SK-N-SH (cell line): ENCODE measurements around the gene AIF1L. TPM values are rescaled to one million over a fixed set of nuclear protein-coding genes. Genes with fewer than 3 reads are reported as not detected.

Source experiments
- CTCF ChIA-PET: fragments of 300-600, 350-600 bp; formaldehyde crosslinking; extraction: SDS; loops from one replicate; lab custom pipeline; 2021; lab: Yijun Ruan, JAX
- POLR2A ChIA-PET: fragments of 350-600 bp; sonication (Branson Sonifier 250); formaldehyde crosslinking; extraction: SDS; loops from one replicate; lab custom pipeline; 2020; ENCODE audit warnings: antibody characterized with exemption, inconsistent platforms; lab: Yijun Ruan, JAX
- DNase-seq: peaks from one replicate; pipeline ENCODE4 v3.0.0; 2012
- H2AFZ ChIP-seq: fragments of 200-600 bp; sonication (generic); 2 replicates; pipeline ENCODE4 v1.8.1; 2016; ENCODE audit warnings: antibody characterized with exemption, mild to moderate bottlenecking, low read depth
- H3F3A ChIP-seq: fragments of 200-600 bp; sonication (generic); replicated peaks from 2 replicates; pipeline ENCODE3; 2016; ENCODE audit warnings: antibody characterized with exemption, mild to moderate bottlenecking; ENCODE audit not compliant: insufficient read depth
- H3K27ac ChIP-seq, 2 experiments: fragments of 200-500 bp in 1 of 2; fragments of 200-600 bp in 1 of 2; sonication (Bioruptor generic) in 1 of 2; sonication (generic), shearing (Covaris generic) in 1 of 2; 2 replicates each; pipeline versions ENCODE4 v1.5.1 to v1.6.1; 2014 to 2016; ENCODE audit warnings: low read depth in 2 of 2, inconsistent platforms in 1 of 2, low read length in 1 of 2, mild to moderate bottlenecking in 1 of 2, mixed read lengths in 1 of 2
- H3K27me3 ChIP-seq: fragments of 200-600 bp; sonication (generic), shearing (Covaris generic); 2 replicates; pipeline ENCODE4 v1.6.1; 2016; ENCODE audit warnings: mixed run types; ENCODE audit not compliant: insufficient read depth
- H3K36me3 ChIP-seq, 2 experiments: fragments of 200-500 bp in 1 of 2; fragments of 200-600 bp in 1 of 2; sonication (Bioruptor generic) in 1 of 2; sonication (generic) in 1 of 2; replicated peaks in 1 of 2; 2 replicates each; pipeline versions ENCODE3 to v1.5.1; 2014 to 2016; ENCODE audit warnings: low read length in 1 of 2, mild to moderate bottlenecking in 1 of 2; ENCODE audit not compliant: insufficient read depth in 2 of 2, control insufficient read depth in 1 of 2
- H3K4me1 ChIP-seq, 2 experiments: fragments of 200-500 bp in 1 of 2; fragments of 200-600 bp in 1 of 2; sonication (Bioruptor generic) in 1 of 2; sonication (generic), shearing (Covaris generic) in 1 of 2; 2 replicates each; pipeline versions ENCODE4 v1.5.1 to v1.6.1; 2014 to 2016; ENCODE audit warnings: low read depth in 1 of 2, low read length in 1 of 2, mixed run types in 1 of 2; ENCODE audit not compliant: insufficient read depth in 2 of 2, control insufficient read depth in 1 of 2
- H3K4me2 ChIP-seq: fragments of 200-600 bp; sonication (generic), shearing (Covaris generic); 2 replicates; pipeline ENCODE4 v1.6.1; 2017; ENCODE audit warnings: mixed run types
- H3K4me3 ChIP-seq, 2 experiments: fragments of 200-500 bp in 1 of 2; fragments of 200-600 bp in 1 of 2; sonication (Bioruptor generic) in 1 of 2; sonication (generic), shearing (Covaris generic) in 1 of 2; 2 replicates each; pipeline versions ENCODE4 v1.5.1 to v1.8.1; 2014 to 2016; ENCODE audit warnings: low read depth in 2 of 2, inconsistent platforms in 1 of 2, low read length in 1 of 2, mild to moderate bottlenecking in 1 of 2, mixed read lengths in 1 of 2, moderate library complexity in 1 of 2
- H3K79me2 ChIP-seq: fragments of 200-600 bp; sonication (generic); 2 replicates; pipeline ENCODE4 v1.8.1; 2017; ENCODE audit warnings: mild to moderate bottlenecking; ENCODE audit not compliant: insufficient read depth
- H3K9ac ChIP-seq: fragments of 200-600 bp; sonication (generic); 2 replicates; pipeline ENCODE4 v1.6.1; 2017; ENCODE audit warnings: mixed run types
- H3K9me2 ChIP-seq: fragments of 200-600 bp; sonication (generic); 2 replicates; pipeline ENCODE4 v1.6.1; 2017; ENCODE audit warnings: mixed run types
- H3K9me3 ChIP-seq: fragments of 200-600 bp; sonication (generic); 2 replicates; pipeline ENCODE4 v1.6.1; 2017; ENCODE audit warnings: mixed run types, mild to moderate bottlenecking, moderate library complexity
- H4K20me1 ChIP-seq: fragments of 200-600 bp; sonication (generic); 2 replicates; pipeline ENCODE4 v1.6.1; 2017; ENCODE audit warnings: mild to moderate bottlenecking, mixed run types; ENCODE audit not compliant: insufficient read depth
- CHD2 ChIP-seq: fragments of 150-350 bp; IDR thresholded peaks from 2 replicates; pipeline ENCODE4 v1.6.1; 2018; ENCODE audit warnings: low read length; ENCODE audit not compliant: partially characterized antibody
- CTCF ChIP-seq: fragments of 200-600 bp; sonication (generic); IDR thresholded peaks from 2 replicates; pipeline ENCODE4 v1.6.1; 2017; ENCODE audit warnings: antibody characterized with exemption, mild to moderate bottlenecking, moderate library complexity
- EP300 ChIP-seq, 2 experiments: IDR thresholded peaks; 2 replicates each; pipeline versions ENCODE4 v1.4.0 to v1.6.1; 2012; ENCODE audit warnings: borderline replicate concordance in 1 of 2, low read depth in 1 of 2, low read length in 1 of 2
- FOSL2 ChIP-seq: IDR thresholded peaks from 2 replicates; pipeline ENCODE4 v1.4.0; 2012; ENCODE audit warnings: low read depth, mild to moderate bottlenecking, moderate library complexity, borderline replicate concordance
- FOXJ3 ChIP-seq: sonication (generic); formaldehyde crosslinking; IDR thresholded peaks from 2 replicates; pipeline ENCODE4 v1.5.1; 2020; ENCODE audit warnings: mild to moderate bottlenecking, missing genetic modification reagents
- FOXM1 ChIP-seq: IDR thresholded peaks from 2 replicates; pipeline ENCODE4 v1.4.0; 2012; ENCODE audit warnings: low read depth, mild to moderate bottlenecking
- GABPA ChIP-seq: IDR thresholded peaks from 2 replicates; pipeline ENCODE4 v1.4.0; 2012; ENCODE audit warnings: low read depth, mild to moderate bottlenecking
- IRF3 ChIP-seq: fragments of 150-350 bp; IDR thresholded peaks from 2 replicates; pipeline ENCODE4 v1.6.1; 2016; ENCODE audit warnings: mild to moderate bottlenecking, low read depth, low read length
- JUND ChIP-seq: IDR thresholded peaks from 2 replicates; pipeline ENCODE4 v1.4.0; 2012
- MAX ChIP-seq: IDR thresholded peaks from 2 replicates; pipeline ENCODE4 v1.4.0; 2012; ENCODE audit warnings: low read depth
- NFIC ChIP-seq: IDR thresholded peaks from 2 replicates; pipeline ENCODE4 v1.4.0; 2012; ENCODE audit warnings: borderline replicate concordance
- PBX3 ChIP-seq: IDR thresholded peaks from 2 replicates; pipeline ENCODE4; 2012
- RCOR1 ChIP-seq: fragments of 150-350 bp; IDR thresholded peaks from 2 replicates; pipeline ENCODE4 v1.6.1; 2017; ENCODE audit warnings: antibody characterized with exemption, low read length
- RFX5 ChIP-seq: IDR thresholded peaks from 2 replicates; pipeline ENCODE4 v1.6.1; 2012; ENCODE audit warnings: mild to moderate bottlenecking, improper control_type of control experiment, low read length
- RXRA ChIP-seq: IDR thresholded peaks from 2 replicates; pipeline ENCODE4 v1.4.0; 2012; ENCODE audit warnings: low read depth, mild to moderate bottlenecking, borderline replicate concordance
- TAF1 ChIP-seq: IDR thresholded peaks from 2 replicates; pipeline ENCODE4 v1.6.1; 2012; ENCODE audit warnings: low read depth, mild to moderate bottlenecking, low read length, moderate library complexity, borderline replicate concordance
- TEAD4 ChIP-seq: IDR thresholded peaks from 2 replicates; pipeline ENCODE4 v1.4.0; 2012; ENCODE audit warnings: mild to moderate bottlenecking, borderline replicate concordance; ENCODE audit not compliant: insufficient read depth
- USF1 ChIP-seq: IDR thresholded peaks from 2 replicates; pipeline ENCODE4 v1.4.0; 2012; ENCODE audit warnings: low read depth, borderline replicate concordance
- USF2 ChIP-seq: fragments of 150-350 bp; IDR thresholded peaks from 2 replicates; pipeline ENCODE4 v1.6.1; 2017; ENCODE audit warnings: antibody characterized with exemption, low read length, low read depth, borderline replicate concordance
- WGBS: methylation state at CpG from one replicate; pipeline ENCODE4 v1.1.6; 2017; ENCODE audit warnings: low lambda C conversion rate; 5-methylcytosine and 5-hydroxymethylcytosine counted together
- polyA plus RNA-seq, 3 experiments: library from polyadenylated mRNA; depleted of rRNA; stranded (reverse); fragments of >200 nt; gene quantifications; 2 replicates each; pipeline ENCODE4 v1.2.3, GENCODE V29; 2012

Gene AIF1L
- polyA plus RNA-seq, 1 of the 3 experiments (the other 2 are of a cell fraction): 0.26 TPM

- TF ChIP-seq CTCF: no peak
- TF ChIP-seq USF1: no peak
Observed at GRCh38 chr9:131160416-131161112, 64.2 kb downstream of the AIF1L start (continued).

- ChIA-PET POLR2A (no interaction called here), CTCF (interaction anchor here (0.8 to 3.3 kb wide), 3 partner anchors 16 to 175 kb away, joined by 3 to 11 read pairs (median 5); no protein-coding TSS in a partner anchor)
- Histone ChIP-seq H3K9me3 (no peaks in the 10 kb centered on the region), H3K4me3 (no peak overlapping the region), H3K9ac (no peak overlapping the region), H4K20me1 (no peaks in the 10 kb centered on the region), H3K27ac (no peak overlapping the region), H3K27me3 (no peaks in the 10 kb centered on the region), H3F3A (no peaks in the 10 kb centered on the region), H3K4me2 (no peak overlapping the region), H3K36me3 (peaks cover 67 to 77% of the 10 kb centered on the region in 2 experiments), H3K4me1 (no peaks in the 10 kb centered on the region), H3K9me2 (no peaks in the 10 kb centered on the region), H3K79me2 (peaks cover 6% of the 10 kb centered on the region), H2AFZ (no peak overlapping the region)
- TF ChIP-seq CHD2 (no peak), USF1 (no peak), USF2 (no peak), IRF3 (no peak), JUND (no peak), RFX5 (no peak), TEAD4 (no peak), FOXJ3 (CRISPR knock-in tag) (no peak), RCOR1 (no peak), MAX (no peak), FOXM1 (no peak), GABPA (no peak), EP300 (IDR thresholded peaks at IDR 0.05; ENCODE audit: borderline replicate concordance in 1 of 2, low read depth in 1 of 2, low read length in 1 of 2) (no peak), TAF1 (no peak), NFIC (no peak), RXRA (no peak), FOSL2 (no peak), PBX3 (no peak)
- DNase-seq: no peak
- WGBS: 96% methylated on average over 6 of the region's 6 CpGs
Observed at GRCh38 chr9:131161585-131161984, 65.3 kb downstream of the AIF1L start.
